GM10266 (cell line): ENCODE results near the gene TNRC6C.
"Not testable (repeated sequence)": the region's sequence is repeated elsewhere in the genome, so short reads cannot be mapped to it uniquely, and the experiment has no call there.

Experiments used
- DNase-seq: peaks from one replicate; pipeline ENCODE4 v3.0.0; 2012; ENCODE audit errors: extremely low spot score
- CTCF ChIP-seq: IDR thresholded peaks from 2 replicates; pipeline ENCODE4 v1.5.1; 2012; ENCODE audit warnings: mild to moderate bottlenecking, low read depth; ENCODE audit not compliant: control insufficient read depth, insufficient read depth; ENCODE audit errors: missing control alignments

The TNRC6C gene

GRCh38 chr17:77965352-77965751 lies 6.8 kb downstream of the TNRC6C start:
- no peak for DNase-seq
- no peak for TF ChIP-seq CTCF

GRCh38 chr17:77966476-77966875 lies 8.0 kb downstream of the TNRC6C start:
- no peak for TF ChIP-seq CTCF
- DNase-seq, result no peak

GRCh38 chr17:77968788-77969187 lies 10.3 kb downstream of the TNRC6C start:
- no peak for DNase-seq
- TF ChIP-seq CTCF, result no peak

GRCh38 chr17:77972271-77972670 lies 13.8 kb downstream of the TNRC6C start:
- DNase-seq, result not testable (repeated sequence)

GRCh38 chr17:77973953-77974352 lies 15.4 kb downstream of the TNRC6C start:
- TF ChIP-seq CTCF, result no peak
- no peak for DNase-seq

- DNase-seq, result no peak
- TF ChIP-seq CTCF, result no peak
Observed at GRCh38 chr17:77974396-77974795, 15.9 kb downstream of the TNRC6C start.

GRCh38 chr17:77982430-77982829 lies 23.9 kb downstream of the TNRC6C start:
- DNase-seq, result not testable (repeated sequence)

GRCh38 chr17:77990301-77990700 lies 31.8 kb downstream of the TNRC6C start:
- TF ChIP-seq CTCF, result no peak
- no peak for DNase-seq

GRCh38 chr17:77993735-77994134 lies 35.2 kb downstream of the TNRC6C start:
- not testable (repeated sequence) for DNase-seq
